HS-27A (cell line): ENCODE measurements around the gene CHPT1.

Experiments
- DNase-seq: peaks from one replicate; pipeline ENCODE4 v3.0.0-alpha.2; 2012; ENCODE audit warnings: low read depth, missing footprints

Gene CHPT1

DNA sequence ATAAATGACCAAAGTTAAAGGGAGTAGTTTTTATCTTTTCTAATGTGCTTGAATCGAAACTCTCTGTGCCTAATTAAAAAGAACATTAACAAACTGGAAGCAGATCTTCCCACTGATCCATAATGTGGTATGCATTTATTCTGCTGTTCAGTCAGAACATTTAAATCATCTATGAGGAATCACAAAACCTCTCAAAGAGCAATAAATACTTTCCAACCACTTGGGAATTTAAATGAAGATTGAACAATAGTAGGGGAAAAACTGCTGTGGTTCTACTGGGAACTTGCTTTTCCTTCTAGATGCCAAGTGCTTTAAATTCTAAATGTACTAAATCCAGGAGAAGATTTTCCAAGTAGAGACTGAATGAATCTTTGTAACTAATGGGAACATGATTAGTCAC is 12.3 kb upstream of the CHPT1 start:
- DNase-seq, result no peak

DNA sequence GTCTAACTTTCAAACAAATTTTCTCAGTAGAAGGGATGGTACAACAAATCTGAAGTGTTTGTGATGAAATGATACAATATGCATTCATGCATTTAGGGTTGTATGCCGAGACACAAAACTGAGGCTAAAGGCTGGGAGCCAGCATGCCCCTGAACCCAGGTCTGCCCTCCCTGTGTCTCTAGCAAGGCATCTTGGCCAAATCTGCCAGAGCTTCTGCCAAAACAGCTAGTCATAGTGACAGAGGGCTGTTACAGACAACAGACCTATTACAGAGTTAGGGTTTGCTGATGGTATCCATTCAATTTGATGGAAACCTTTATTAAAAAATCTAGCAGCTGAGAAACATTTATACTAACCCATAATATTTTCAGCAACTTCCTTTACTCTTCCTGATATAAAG is 11.3 kb upstream of the CHPT1 start:
- DNase-seq, result no peak

DNA sequence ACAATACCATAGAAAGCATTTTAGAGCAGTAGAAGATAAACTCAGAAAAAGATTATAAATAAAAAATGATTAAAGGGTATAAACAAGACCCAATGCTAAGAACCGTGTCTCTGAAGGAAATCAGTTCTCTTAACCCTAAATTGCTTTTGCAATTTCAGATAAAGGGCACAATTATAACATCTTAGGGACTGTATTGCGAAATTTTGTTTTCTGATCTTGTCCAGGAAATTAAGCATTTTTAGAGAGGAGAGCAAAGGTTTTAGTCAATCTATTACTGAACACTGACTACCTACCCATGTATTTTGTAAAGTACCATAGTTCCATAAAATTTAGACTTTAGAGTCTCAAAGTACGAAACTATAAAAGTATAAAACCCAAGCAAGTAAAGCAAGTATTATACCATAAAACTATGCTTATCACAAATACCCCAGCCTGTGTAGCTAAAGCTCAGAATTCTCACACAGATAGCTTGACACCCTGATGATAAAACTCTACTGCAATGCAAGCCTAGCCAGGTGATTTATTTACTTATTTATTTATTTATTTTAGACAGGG is 6.8 kb upstream of the CHPT1 start:
- no peak for DNase-seq

DNA sequence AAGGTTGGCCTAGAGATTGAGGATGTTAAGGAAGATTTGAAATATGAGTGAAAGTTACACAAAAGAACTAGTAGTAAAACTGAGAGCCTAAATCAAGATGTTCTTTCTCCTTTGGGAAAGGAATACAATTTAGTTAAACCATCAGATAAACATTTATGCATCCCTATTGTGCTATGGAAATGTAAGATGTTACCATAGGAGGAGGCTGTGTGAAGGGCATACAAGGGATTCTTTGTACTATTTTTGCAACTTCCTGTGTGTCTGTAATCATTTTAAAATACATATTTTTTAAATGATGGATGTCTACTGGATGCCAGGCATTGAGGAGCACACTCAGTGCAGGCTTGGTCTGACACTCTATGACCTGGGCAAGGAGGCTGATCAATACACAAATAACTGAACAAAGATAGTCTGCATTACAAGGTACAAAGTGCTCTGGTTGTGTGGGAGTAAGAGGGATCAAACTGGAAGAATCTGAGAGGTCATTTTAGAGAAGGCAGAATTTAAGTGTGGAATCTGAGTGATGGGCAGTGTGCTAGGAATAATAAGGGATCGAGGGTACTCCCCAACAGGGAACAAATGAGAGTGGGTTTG is 5.8 kb upstream of the CHPT1 start:
- no peak for DNase-seq

DNA sequence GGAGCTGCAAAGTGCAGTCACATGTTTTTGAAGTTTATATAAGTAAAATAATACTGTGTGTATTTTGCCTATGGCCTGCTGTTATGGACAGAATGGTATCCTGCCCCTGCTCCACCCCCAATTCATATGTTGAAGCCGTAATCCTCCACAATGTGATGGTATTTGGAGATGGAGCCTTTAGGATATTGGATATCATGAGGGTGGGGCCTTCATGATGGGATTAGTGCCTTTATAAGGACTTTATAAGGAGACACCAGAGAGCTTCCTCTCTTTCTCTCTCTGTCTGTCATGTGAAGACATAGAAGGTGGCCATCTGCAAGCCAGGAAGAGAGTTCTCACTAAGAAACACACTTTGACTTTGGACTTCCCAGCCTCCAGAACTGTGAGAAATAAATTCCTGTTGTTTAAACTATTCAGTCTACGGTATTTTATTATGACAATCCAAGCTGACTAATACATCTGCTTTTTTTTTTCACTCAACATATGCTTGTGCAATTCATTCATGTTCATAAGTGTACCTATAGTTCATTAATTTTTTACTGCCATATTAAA is 3.1 kb upstream of the CHPT1 start:
- no peak for DNase-seq

DNA sequence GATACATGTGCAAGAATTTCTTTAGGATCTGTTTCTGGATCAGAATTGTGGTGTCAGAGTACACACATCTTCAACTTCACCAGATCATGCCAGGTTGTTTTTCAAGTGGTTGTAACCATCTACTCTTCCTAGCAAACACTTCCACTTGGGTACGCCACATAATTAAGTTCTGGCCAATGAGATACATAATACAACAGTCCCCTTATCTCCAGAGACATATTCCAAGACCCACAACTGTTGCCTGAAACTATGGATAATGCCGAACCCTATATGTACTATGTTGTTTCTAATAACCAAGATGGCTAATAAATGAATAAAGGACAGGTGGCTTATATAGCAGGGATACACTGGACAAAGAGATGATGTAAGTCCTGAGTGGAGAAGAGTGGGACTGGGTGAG is 2.5 kb upstream of the CHPT1 start:
- no peak for DNase-seq

DNA sequence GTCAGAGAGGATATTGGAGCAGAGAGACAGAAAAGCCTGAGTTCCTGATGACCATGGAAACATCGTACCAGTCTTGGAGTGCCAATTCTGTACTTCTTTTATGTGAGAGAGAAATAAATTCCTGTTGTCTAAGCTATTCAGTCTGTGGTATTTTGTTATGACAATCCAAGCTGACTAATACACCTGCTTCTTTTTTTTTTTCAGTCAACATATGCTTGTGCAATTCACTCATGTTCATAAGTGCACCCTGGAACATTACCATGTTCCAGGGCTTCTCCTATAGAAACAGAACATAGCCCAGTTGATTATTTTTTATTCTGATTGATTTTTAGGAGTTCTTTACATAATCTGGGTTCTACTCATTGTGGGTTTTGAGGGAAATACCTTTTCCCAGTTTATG is 1.7 kb upstream of the CHPT1 start:
- no peak for DNase-seq

DNA sequence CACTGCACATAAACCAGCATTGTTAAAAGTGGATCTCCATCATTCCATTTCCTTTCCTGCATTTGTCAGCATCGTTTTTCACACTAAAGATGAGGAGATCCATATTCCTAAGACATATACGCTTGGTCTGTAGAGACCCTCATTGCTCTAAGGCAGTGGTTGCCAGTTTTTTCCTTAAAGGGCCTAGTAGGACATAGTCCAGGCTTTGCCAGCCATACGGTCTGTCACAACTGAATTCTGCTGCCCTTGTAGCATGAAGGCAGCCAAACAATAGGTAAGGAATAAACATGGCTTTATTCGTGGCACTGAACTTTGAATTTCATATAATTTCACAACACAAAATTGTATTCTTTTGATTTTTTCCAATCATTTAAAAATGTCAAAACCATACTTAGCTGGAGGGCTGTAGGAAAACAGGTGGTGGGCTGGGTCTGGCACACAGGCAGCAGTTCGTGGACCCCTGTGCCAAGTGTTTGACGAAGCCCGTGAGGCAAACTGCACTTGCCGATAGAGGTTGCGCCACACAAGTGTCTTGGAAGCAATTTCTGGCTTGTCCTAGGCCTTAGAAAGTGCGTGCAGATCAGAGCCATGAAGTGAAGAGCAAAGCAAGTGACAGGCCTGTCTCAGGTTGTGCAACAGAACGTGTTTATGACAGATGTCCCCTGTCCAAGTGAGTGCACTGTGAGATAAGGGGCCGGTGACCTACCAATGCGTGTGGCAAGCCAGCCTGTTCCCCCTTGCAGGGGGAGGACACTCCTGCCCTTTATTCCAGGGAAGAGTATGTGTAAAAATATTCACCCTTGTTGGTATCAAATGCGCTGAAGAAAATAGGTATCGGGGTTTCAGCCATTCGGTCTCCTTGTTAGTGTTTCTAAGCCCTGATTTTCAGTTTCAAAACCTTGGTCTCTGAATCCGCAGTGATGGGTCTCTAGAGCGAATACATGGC is 916 bp upstream of the CHPT1 start:
- no peak for DNase-seq

DNA sequence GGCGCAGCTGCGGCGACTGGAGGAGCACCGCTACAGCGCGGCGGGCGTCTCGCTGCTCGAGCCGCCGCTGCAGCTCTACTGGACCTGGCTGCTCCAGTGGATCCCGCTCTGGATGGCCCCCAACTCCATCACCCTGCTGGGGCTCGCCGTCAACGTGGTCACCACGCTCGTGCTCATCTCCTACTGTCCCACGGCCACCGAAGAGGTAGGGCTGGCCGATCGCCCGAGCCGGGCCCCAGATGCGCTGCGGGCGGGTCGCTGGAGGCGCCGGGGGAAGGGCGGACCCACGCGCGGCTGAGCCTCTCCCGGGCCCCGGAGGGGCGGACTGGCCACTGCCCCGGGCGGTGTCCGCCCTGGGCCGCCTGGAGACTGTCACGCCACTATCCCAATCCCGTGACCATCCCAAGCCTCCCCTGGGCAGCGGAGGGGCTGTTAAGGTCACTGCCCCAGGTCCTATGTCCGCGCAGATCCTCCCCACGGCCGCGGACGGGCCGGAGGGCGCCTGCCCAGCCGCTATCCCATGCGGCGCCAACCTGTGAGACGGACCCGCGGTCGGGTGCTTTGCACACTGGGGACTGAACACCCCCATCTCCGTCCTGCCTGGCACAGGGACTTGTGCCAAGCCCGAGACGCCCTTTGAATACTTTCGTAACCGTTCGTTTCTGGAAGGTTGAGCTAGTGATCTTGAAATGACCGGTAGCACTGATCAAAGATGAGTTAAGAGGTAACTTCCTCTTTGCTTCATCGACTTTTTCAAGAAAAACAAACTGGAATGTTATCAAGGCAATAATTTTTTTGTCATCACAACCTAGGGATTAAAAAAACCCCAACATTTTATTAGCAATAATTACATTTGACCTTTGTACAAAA is 725 bp downstream of the CHPT1 start:
- peak; percentile 8 for DNase-seq

DNA sequence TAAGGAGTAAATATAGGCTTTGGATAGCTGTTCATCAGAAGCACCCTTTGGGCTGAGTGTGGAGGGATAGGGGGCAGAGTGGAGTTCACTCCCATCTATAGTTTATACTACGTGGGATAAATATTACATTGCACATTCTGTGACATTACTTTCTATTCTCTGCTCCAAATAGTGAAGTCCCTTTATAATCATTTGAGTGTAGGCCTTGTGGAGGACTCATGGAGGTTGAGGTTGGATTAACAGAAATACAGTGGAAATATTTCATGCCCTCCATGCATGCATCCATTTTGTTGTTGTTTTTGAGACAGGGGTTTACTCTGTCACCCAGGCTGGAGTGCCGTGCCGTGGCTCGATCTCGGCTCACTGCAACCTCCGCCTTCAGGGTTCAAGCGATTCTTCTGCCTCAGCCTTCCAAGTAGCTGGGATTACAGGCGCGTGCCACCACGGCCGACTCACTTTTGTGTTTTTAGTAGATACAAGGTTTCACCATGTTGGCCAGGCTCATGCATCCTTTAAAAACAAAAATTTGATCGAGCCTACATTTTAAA is 1.4 kb downstream of the CHPT1 start:
- no peak for DNase-seq

DNA sequence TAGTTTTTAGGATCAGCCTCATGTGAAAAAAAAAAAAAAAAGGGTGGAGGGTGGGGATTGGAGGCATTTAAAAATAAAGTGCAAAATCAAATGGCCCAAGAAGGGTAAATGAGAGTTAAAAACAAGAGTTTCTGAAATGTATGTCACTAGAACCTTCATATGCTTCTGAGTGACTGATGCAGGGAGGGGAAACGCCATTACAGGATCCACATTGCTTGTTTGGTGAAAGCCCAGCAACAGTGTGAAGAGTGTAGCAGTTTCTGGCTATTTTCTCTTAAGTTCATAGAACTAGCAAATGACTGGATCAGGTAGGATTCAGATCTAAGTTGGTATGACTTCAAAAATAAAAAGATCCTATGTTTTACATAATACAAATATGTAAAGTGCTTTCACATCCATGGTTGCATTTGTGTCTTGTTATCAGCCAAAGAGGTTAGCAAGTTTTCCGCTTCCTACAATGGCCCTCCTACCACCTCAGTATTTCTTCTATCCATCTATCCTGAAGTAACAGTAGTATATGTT is 2.9 kb downstream of the CHPT1 start:
- DNase-seq, result no peak

DNA sequence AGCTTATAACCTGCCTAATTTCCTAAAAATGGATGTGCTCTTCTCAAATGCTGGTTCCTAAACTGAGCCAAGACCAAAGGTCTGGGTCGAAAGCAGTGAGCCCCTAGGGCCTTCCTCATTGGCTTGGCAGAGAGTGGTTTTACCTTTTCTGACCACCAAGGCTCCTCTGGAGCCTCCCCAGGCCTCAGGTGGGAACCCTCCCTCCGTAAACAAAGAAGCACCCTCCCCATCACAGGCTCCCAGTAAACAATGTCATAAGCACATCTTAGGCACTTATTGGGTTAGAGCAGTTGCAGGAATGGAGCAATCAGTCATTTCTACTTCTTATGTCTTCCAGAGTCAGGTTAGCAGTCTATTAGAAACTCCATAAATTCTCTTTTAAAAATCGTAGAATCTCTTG is 6.0 kb downstream of the CHPT1 start:
- DNase-seq, result no peak

DNA sequence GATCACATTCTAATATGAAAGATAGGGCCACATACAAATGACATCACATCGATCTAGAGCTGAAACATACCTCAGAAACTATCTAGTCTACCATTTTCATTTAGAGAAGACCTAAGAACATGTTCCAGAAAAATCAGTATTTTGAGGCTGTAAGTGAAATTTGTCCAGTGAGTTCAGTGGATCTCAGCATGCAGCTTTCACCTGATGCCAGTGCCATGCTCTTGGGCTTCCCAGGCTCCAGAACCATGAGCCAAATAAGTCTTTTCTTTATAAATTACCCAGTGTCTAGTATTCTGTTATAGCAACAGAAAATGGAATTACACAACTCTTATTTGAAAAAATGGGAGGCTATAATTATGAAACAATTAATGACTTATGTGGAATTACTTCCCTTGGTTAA is 9.0 kb downstream of the CHPT1 start:
- DNase-seq, result no peak

DNA sequence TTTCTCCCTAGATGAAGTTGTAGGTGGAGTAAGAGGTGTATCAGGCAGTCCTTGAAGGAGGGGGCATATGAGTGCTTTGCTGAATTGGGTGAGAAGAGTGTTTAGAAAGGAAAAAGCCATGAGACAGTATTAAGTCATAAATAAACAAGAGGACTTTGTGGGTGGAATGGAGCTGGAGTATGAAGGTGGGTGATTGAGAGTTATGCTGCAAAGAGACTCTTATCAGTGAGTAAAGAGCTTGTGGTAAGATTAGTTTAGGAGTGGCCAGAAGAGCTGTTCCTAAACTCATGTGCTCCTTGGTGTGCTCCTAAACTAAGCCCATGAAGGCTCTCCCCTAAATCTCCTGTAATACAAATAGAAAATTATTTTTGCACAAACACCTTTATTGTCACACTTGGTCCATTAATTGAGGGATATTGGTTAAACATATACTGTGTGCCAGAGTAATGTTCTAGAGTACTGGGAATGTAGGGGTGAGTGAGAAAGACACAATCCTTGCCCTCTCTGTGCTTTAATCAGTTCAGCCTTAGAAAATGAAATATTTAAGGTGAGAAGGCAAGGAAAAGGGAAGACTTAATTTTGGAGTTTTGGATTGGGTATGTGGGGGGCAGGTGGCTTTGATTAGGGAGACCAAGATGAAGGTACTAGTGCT is 9.8 kb downstream of the CHPT1 start:
- DNase-seq, result no peak

DNA sequence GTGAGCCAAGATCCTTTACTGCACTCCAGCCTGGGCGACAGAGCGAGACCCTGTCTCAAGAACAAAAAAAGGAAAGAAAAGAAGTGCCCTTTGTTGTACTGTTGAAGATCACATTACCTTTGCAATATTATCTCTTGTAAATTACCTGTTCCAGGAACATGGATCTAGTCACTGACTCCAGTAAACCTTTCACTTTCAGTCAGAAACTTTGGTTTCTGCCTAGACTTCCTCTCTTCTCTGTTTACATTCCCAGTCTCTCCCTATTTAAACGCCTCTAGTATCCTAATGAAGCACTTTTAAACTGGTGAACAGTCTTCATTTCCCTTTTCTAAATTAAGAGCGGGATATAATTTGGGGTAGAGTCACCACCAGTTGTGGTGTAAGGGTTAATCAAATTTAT is 12.8 kb downstream of the CHPT1 start:
- DNase-seq, result no peak

DNA sequence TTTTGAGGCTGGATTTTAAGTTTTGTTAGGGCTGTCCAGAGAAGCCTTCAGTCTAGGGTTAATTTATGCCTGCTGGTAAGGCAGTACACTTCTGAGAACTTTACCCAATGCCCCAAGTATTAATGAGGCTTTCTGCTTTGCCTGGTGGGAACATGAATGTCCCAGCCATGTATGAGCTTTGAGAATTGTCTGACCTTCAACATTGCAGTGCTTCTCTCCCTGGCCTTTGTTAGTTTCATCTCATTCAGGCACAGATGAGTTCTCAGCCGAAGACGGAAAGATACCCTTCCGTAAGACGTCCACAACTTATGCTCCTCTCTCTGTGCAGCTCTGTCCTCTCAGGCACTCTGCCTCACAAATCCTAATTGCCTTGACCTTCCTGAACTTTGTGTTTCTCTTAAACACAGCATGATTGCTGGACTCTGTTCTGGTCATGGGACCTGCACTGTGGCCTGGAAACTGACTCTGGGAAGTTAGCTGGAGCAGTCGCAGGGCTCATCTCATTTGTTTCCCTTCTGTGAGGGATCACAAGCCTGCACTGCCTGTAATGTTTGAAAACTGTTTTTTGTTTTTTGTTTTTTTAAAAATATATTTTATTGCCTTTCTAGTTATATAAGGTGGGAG is 15.7 kb downstream of the CHPT1 start:
- DNase-seq, result no peak

DNA sequence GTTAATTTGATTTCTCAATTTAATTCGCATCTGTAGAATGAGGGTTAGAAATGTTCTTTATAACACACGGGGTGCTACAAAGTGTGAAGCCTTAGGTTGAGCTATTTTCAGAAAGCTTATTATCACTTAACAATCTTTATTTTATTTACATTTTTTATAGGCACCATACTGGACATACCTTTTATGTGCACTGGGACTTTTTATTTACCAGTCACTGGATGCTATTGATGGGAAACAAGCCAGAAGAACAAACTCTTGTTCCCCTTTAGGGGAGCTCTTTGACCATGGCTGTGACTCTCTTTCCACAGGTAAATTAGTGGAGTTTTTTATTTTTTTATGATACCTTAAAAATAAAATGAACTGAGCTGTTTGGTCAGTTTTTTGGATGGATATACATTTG is 16.5 kb downstream of the CHPT1 start:
- no peak for DNase-seq

DNA sequence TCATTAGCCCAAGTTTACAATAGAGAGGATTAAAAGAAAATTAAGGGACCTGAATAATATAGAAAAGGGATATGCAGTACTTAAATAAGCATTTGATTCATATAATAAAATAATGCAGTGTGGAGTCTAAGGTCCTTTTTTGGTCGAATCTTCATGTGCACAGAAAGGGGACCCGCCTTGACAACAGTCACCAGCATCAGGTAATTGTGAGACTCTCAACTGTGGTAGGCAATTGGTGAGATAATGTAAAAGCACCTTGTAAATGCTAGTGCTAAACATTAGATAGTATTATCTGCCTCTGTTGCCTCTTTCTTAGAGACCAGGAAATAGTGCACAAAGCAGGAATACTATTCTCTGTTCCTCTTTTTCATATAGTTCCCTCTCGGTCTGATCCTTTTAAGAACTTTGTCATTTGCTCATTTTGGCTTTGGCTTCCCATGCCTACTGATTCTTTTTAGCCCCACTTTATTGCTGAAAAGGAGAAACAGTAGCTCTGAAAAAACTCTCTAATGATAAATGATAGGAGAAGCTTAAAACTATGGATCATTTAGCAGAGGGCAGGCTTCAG is 17.5 kb downstream of the CHPT1 start:
- no peak for DNase-seq

DNA sequence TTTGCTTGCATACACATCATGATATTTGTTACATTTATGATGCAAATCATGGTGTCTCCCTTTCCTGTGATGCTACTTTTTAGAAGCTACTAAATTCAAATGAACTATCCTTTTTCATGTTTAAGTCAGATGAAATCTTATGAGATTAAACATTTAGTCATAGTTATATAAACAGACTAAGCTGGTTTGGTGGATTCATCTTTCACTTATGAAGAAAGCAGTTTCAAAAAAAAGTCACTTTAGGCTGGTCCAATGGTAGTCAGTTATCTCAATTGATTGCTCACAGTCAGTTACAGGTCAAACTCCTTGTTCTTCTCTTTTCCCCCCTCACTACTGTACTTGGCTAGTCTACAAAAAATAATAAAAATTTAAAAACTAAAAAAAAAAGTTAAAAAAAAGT is 22.1 kb downstream of the CHPT1 start:
- no peak for DNase-seq

DNA sequence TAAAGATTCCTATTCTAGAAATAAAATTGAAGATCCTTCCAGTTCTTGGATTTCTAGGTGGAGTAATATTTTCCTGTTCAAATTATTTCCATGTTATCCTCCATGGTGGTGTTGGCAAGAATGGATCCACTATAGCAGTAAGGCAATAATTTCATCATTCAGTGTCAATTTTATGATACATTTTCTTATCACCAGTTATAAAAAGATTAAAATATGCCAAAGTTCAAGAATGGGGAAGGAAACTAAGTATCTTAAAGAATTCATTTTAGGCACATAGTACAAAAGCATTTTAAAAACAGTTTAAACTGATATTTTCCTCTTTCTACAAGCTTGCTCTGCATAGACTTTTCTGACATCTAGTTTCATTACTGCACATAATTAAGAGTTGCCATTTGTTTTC is 22.7 kb downstream of the CHPT1 start:
- DNase-seq, result no peak
